NCI-H1105 treated with DMSO at 0.1 percent for 48 hours (cell line): ENCODE results near the gene OR6Y1.

Source experiments
- DNase-seq: peaks from one replicate; lab custom pipeline; 2025; lab: John Stamatoyannopoulos, UW

OR6Y1 gene

DNA sequence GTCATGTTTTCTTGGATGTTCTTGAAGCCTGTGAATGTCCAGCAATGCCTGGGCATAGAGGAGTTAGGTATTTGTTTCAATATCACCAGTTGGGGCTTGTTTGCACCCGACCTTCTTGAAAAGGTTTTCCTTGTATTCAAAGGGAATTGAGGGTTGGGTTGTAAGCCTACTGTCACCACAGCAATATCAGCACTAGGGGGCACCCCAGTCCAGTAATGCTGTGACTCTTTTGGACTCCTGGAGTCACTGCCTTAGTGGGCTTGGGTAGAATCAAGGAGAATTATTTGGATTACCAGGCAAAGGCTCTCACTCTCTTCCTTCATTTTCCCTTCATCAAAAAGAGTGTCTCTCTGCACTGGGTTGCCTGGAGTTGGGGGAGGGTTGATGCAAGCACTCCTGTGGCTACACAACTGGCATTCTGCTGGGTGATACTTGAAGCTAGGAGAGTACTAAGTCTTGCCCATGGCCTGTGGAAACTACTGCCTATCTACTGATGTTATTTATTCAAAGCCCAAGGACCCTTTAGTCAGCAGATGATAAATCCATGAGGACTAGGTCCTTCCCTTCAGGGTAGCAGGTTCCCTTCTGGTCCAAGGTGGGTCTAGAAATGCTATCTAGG is 47.7 kb downstream of the OR6Y1 start:
- peak; percentile 34 for DNase-seq

DNA sequence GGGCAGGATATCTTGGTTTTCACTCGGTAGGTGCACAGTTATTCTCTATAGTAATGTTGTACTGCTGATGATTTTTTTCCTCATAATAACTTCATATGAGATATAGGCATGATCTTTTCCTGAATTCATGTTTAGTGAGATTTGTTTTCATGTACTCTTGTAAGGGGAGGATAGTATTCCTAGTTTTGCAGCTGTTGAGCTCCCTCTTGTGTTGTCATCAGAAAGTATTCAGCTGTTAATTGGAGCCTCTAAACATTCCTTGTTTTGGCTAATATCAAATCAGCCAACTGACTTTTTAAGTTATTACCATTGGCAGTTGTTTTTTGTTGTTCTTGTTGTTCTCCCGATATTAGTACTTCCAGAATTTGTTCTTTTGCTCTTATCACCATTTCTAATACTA is 57.8 kb downstream of the OR6Y1 start:
- peak; percentile 94 for DNase-seq

DNA sequence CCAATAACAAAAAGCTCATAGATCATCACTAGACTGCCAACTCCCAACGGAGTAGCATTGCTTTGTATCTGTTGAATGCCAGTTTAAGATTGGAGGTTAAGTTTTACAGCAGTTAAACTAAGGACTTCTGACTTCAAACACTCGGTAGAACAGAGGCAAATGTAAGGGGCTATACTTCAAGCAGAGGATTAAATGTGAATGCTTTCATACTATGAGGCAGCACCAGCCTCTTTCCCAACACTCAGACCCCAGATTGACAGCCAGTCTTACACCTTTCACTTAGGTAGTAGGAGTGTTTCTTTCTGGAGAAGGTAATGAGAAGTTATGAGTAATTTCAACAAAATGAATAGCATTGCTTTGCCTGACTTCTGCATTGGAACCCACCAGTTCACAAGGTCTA is 59.4 kb downstream of the OR6Y1 start:
- peak; percentile 50 for DNase-seq
